ENCODE results near the gene CROCC2.
A peak's percentile ranks its signal among the peaks of the same experiment; 100 is the strongest.

Gene CROCC2

GRCh38 chr2:240992572-240993291 lies 86.6 kb downstream of the CROCC2 start:
- peak; percentile 32 for DNase-seq

GRCh38 chr2:240993446-240994170 lies 87.5 kb downstream of the CROCC2 start:
- no peak for DNase-seq

DNA sequence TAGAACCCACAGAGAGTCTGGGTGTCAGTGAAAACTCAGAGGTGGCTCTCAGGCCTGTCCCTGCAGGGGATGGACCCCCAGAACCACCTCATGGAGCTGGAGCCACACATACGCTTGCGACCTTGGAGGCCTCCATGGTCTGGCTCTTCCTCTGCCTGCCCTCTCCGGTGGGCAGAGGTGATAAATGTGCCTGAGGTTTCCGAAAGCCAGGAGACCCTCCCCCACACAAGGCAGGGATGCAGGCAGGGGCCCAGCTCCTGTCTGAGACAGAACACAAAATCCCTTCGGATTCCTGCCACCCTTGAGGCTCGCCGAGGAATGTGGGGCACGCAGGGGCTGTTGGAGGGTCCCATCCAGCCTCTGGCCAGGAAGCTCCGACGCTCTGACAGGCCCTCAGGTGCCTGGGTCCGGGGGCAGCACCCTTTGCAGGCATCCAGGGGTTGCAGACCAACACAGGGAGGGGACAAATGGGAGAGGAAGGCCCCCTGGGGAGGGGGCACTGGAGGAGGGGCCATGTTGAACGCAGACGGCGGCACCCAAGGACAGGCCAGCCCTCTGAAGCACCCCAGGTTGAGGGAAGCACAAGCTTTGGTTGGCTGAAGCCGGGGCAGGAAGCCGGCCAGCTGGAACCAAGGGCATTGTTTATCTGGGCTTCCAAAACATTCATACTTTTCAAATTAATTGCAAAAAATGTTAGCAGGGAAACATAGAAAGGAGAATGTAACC lies 88.2 kb downstream of the CROCC2 start:
- no peak for DNase-seq

GRCh38 chr2:240995041-240996021 lies 89.2 kb downstream of the CROCC2 start:
- no peak for DNase-seq

GRCh38 chr2:240996161-240996833 lies 90.2 kb downstream of the CROCC2 start:
- no peak for DNase-seq

DNA sequence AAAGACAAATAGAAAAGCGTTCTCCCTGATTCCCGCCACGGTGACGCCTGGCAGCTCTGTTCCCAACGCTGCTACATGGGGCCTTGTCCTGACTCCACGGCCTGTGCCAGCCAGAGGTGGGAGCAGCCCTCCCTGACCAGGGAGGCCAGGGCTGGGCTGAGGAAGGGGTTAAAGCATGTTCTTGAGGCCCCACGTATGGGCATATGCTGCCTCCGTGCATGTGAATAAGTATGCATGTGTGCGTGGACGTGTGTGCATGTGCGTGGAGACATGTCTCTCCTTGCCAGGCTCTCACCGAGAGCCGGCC lies 90.7 kb downstream of the CROCC2 start:
- DNase-seq = no peak

DNA sequence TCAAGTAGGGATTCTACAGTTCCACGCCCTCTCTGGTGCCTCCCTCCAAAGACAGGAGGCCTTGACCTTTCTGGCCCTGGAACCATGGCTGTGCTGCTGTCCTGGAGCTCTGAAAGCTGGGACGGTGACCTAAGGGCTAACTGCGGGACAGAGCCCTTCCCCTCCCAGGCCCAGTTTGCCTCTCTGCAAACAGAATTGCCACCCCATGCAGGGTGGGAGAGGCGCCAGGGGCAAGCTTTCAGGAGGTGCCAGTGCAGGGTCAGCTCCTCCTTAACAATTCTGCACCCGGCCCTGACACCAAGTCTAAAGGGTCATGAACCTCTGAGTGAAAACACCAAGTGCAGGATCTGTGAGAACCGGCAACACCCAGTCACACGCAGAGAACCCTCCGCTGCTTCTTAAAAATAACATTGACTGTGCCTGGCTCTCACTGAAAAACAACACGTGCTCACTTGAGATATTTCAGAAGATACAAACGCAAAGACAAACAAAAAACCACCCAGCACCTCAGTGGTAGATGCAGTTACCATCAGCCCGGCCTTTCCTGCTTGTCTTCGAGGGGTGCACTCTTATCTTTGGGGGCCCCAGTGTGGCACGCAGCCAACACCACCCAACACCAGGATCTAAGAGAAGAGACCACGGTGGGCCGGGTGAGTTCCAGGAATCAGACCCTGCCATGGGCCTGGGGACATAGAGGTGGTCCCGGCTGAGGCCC lies 91.2 kb downstream of the CROCC2 start:
- DNase-seq = peak; percentile 4

- DNase-seq = peak; percentile 60
Measured at GRCh38 chr2:240997856-240998705, 91.9 kb downstream of the CROCC2 start, which contains the start of gene SNED1. SNED1 (plus strand) TSS chr2:240998618; CDS start chr2:240998838, 220 bp downstream.

GRCh38 chr2:240998706-240998994 lies 92.5 kb downstream of the CROCC2 start:
- peak; percentile 3 for DNase-seq

DNA sequence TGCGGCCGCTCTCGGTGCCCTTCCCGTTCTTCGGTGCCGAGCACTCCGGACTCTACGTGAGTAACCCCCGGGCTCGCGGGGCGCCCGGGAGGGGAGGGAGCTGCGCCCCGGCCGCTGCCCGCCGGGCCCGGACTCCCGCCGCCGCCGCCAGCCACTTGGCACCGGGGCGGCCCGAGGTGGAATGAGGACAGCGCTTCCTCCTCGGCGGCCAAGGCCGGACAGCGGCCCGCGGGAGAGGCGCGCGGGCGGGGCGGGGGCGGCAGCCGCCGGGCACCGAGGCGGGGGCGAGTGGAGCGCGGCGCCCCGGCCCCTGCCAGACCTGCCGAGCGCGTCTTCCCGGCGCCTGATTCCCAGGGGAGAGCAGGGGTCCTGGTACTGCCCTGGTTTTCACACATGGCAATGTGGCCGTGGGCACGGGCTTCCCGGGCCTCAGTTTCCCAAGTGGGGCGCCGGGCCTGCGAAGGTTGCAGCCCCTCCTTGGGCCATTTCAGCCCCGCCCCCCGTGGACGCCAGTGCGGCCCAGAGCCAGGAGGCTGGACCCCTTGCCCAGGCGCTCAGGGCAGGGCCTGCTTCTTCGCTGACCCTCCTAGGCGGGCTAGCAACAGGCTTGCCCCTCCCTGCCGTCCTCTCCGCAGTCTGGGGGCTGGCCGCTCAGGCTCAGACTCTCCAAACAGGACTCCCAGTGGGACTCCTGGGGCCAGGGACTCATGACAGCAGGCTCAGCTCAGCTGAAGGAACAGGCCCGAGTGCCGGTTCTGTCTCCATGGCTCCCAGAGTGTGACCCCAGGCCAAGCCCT lies 93.1 kb downstream of the CROCC2 start:
- DNase-seq = peak; percentile 2

GRCh38 chr2:240999873-241000541 lies 93.9 kb downstream of the CROCC2 start:
- DNase-seq = peak; percentile 1

DNA sequence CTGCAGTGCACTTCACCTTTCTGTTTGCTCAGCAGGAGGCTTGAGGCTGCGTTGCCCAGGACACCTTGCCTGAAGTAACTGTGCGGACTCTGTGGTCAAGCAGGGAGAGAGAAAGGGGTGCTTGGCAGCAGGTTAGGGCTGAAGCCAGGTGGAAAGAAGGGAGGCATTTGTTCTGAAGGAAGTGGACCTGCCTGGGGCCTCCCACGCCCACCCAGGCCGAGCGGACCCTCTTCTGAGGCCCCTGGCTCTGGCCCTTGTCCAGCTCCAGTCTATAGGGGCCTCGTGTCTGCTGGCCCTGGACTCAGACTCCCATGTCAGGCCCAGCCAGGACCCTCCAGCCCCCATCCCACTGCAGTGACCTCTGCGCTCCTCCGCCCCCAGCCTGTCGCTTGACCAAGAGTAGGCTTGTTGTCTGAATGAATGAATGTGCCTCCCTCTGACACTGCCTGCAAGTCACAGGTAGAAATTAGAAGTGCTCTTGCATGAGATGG lies 94.7 kb downstream of the CROCC2 start:
- DNase-seq = peak; percentile 1

- DNase-seq = no peak
Measured at GRCh38 chr2:241001413-241002274, 95.5 kb downstream of the CROCC2 start.

- no peak for DNase-seq
Measured at GRCh38 chr2:241002275-241003046, 96.3 kb downstream of the CROCC2 start.

DNA sequence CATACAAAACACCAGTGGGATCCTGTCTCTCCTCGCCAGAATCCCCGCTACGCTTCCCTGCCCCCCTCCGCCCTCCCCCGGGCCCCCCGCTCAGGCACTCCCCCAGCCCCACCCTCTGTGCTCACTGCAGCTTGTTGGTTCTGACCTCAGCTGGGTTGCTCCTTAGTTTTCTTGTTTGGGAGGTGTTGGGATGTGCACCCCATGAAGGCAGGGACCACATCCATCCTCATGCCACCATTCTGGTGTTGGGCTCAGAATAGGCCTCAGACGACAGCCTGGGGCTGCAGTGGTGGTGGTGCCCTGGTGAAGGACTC lies 96.9 kb downstream of the CROCC2 start:
- DNase-seq = no peak

DNA sequence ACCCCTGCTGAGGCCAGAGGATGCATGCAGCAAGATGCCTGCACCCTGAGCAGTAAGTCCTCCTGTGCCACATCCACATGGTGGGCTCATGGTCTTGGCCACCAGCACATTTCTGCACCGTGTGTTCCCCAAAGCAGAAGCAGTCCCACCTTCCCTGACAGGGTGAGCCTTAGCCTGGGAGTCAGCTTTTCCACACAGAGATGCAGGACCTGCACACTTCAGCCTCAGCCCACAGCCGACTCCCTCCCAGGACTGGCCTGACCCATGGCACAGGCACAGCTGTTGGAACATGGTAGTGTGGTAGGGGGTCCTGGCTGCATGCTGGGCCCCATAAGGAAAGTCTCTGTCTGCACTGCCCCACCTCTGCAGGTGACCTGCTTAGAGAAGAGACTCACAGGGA lies 97.2 kb downstream of the CROCC2 start:
- no peak for DNase-seq

- DNase-seq = no peak
Measured at GRCh38 chr2:241003830-241004564, 97.9 kb downstream of the CROCC2 start.

Measured in activated CD4-positive, alpha-beta T cell treated with anti-CD3 and anti-CD28 coated beads for 48 hours (primary cell).